BLaER1 treated with 17β-estradiol and CSF1 and Interleukin-3, amounts not matched to agents 10 nM and 100 nM (cell line): ENCODE data around the gene ATXN1.

Source experiments
- H3K27ac ChIP-seq, 11 experiments: shearing (Covaris generic); formaldehyde crosslinking; 2 replicates each; pipeline ENCODE4 v1.8.1; 2022
- H3K27me3 ChIP-seq, 11 experiments: shearing (Covaris generic); formaldehyde crosslinking; 2 replicates each; pipeline ENCODE4 v1.8.1; 2022
- H3K36me3 ChIP-seq, 11 experiments: shearing (Covaris generic); formaldehyde crosslinking; 2 replicates each; pipeline ENCODE4 v1.8.1; 2022
- H3K4me1 ChIP-seq, 10 experiments: shearing (Covaris generic); formaldehyde crosslinking; 2 replicates each; pipeline ENCODE4 v1.8.1; 2022
- H3K4me2 ChIP-seq, 11 experiments: shearing (Covaris generic); formaldehyde crosslinking; 2 replicates each; pipeline ENCODE4 v1.8.1; 2022
- H3K4me3 ChIP-seq, 10 experiments: shearing (Covaris generic); formaldehyde crosslinking; 2 replicates each; pipeline ENCODE4 v1.8.1; 2022
- H3K9ac ChIP-seq, 11 experiments: shearing (Covaris generic); formaldehyde crosslinking; 2 replicates each; pipeline ENCODE4 v1.8.1; 2022
- H3K9me3 ChIP-seq, 11 experiments: shearing (Covaris generic); formaldehyde crosslinking; replicated peaks in 1 of 11; 2 replicates each; pipeline ENCODE4 v1.8.1; 2022
- H4K20me1 ChIP-seq, 11 experiments: shearing (Covaris generic); formaldehyde crosslinking; 2 replicates each; pipeline ENCODE4 v1.8.1; 2022
- Cebpa-rat ChIP-seq, 11 experiments: shearing (Covaris generic); IDR thresholded peaks; 2 replicates each; pipeline ENCODE4 v1.8.1; 2022

The ATXN1 gene

DNA sequence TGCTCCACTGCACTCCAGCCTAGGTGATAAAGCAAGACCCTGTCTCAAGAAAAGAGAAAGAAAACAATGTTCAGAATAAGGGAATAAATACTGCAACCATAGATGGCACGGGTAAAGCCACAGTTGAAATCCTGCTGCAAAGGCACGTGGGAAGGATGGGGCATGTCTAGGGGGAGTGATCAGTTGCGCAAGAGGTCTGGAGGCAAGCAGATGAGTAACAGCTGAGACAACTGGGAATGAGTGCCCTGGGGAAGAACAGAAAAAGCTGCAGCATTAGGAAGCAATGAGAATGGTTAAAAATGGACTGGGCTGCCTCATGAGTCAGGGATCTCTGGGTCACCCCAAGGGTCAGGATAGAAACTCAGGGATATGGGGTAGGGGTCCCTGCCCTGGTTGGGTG lies 426.6 kb downstream of the ATXN1 start:
- no peaks in the 10 kb centered on the region for H3K9me3 ChIP-seq
- peaks cover 0 to 70% (median 0%) of the 10 kb centered on the region in 11 experiments; a peak in 5 of 22 replicates for H4K20me1 ChIP-seq
- no peaks in the 10 kb centered on the region for H3K27me3 ChIP-seq
- peaks cover 24 to 47% (median 33%) of the 10 kb centered on the region in 10 experiments for H3K4me1 ChIP-seq
- H3K27ac ChIP-seq, result 0 out of 22 replicates have a peak overlapping the region, but pooled peaks of 1 of the 11 experiments have one; percentile 7
- H3K4me3 ChIP-seq, result no peak overlapping the region
- H3K9ac ChIP-seq, result no peak overlapping the region
- peak overlapping the region in 9 of 11 experiments; percentile 14 to 65 (median 53); a peak in 16 of 22 replicates for H3K4me2 ChIP-seq
- TF ChIP-seq Cebpa-rat (IDR thresholded peaks at IDR 0.05), result peak; percentile 33 to 90 (median 68); a peak in 16 of 22 replicates
- peaks cover 0 to 9% (median 0%) of the 10 kb centered on the region in 11 experiments; a peak in 1 of 22 replicates for H3K36me3 ChIP-seq

DNA sequence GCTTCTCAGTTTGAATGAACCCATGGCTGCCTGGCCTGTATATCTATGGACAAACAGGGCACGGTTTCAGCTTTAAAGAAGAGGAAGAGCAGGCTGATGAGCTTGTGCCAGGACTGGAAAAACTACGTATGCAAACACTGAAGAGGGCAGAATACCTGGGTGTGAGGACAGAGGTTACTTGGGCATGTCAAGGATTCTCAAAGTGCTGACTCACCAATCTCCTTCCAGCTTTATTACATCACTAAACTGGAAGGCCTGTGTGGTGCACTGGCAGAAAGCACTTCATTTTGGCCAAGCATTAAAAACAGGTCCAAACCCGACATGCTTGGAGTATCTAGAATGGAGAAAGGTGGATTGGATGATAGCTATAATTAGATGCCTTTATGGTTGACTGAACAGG lies 427.7 kb downstream of the ATXN1 start:
- Histone ChIP-seq H3K36me3 (peaks cover 0 to 9% (median 0%) of the 10 kb centered on the region in 11 experiments; a peak in 1 of 22 replicates), H3K4me1 (peaks cover 29 to 52% (median 39%) of the 10 kb centered on the region in 10 experiments), H3K27ac (no peak overlapping the region), H4K20me1 (peaks cover 0 to 70% (median 0%) of the 10 kb centered on the region in 11 experiments; a peak in 5 of 22 replicates), H3K4me3 (no peak overlapping the region), H3K4me2 (no peak overlapping the region), H3K9me3 (no peaks in the 10 kb centered on the region), H3K27me3 (no peaks in the 10 kb centered on the region), H3K9ac (no peak overlapping the region)
- TF ChIP-seq Cebpa-rat (IDR thresholded peaks at IDR 0.05), result no peak

GRCh38 chr6:16332175-16332542 lies 429.1 kb downstream of the ATXN1 start:
- no peak for TF ChIP-seq Cebpa-rat (IDR thresholded peaks at IDR 0.05)
- H3K4me3 ChIP-seq, result no peak overlapping the region
- H3K9me3 ChIP-seq, result peaks cover 0 to 9% (median 2%) of the 10 kb centered on the region in 11 experiments; a peak in 16 of 22 replicates
- peaks cover 29 to 52% (median 39%) of the 10 kb centered on the region in 10 experiments for H3K4me1 ChIP-seq
- H4K20me1 ChIP-seq, result peaks cover 0 to 60% (median 0%) of the 10 kb centered on the region in 11 experiments; a peak in 5 of 22 replicates
- H3K4me2 ChIP-seq, result peak overlapping the region; percentile 6 to 72 (median 44); a peak in 21 of 22 replicates
- no peak overlapping the region for H3K9ac ChIP-seq
- no peak overlapping the region for H3K27ac ChIP-seq
- H3K36me3 ChIP-seq, result peaks cover 0 to 15% (median 4%) of the 10 kb centered on the region in 11 experiments; a peak in 15 of 22 replicates
- no peaks in the 10 kb centered on the region for H3K27me3 ChIP-seq

GRCh38 chr6:16331384-16332174 lies 429.7 kb downstream of the ATXN1 start:
- Histone ChIP-seq H3K27ac (no peak overlapping the region), H3K9ac (no peak overlapping the region)
- no peak for TF ChIP-seq Cebpa-rat (IDR thresholded peaks at IDR 0.05)

DNA sequence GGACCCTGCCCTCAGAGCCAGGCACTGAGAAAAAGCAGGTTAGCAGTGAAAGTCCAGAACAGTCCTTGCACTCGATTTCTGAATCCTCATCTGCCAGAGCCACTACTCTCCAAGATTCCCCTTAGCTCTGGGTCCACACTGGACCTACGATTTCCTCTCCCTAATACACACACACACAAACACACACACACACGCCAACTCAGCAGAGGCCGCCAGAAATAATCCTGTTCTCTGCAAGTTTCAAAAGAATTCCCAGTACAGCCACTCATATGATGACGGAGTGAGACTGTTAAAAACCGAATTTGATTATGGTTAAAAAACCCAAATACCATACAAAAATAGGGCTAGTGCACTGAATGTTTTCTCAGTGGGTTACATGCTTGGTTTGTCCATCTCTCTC lies 432.0 kb downstream of the ATXN1 start:
- peaks cover 22 to 40% (median 34%) of the 10 kb centered on the region in 10 experiments for H3K4me1 ChIP-seq
- no peaks in the 10 kb centered on the region for H3K27me3 ChIP-seq
- H4K20me1 ChIP-seq, result peaks cover 0 to 50% (median 0%) of the 10 kb centered on the region in 11 experiments; a peak in 4 of 22 replicates
- peaks cover 12 to 33% (median 20%) of the 10 kb centered on the region in 11 experiments; a peak in 16 of 22 replicates for H3K36me3 ChIP-seq
- peaks cover 0 to 28% (median 21%) of the 10 kb centered on the region in 11 experiments; a peak in 21 of 22 replicates for H3K9me3 ChIP-seq
- no peak overlapping the region for H3K4me3 ChIP-seq
- peak overlapping the region in 6 of 11 experiments; percentile 33 to 50 (median 44); a peak in 11 of 22 replicates for H3K4me2 ChIP-seq
- H3K27ac ChIP-seq, result no peak overlapping the region
- H3K9ac ChIP-seq, result no peak overlapping the region
- no peak for TF ChIP-seq Cebpa-rat (IDR thresholded peaks at IDR 0.05)

More at GRCh38 chr6:16331384-16332174, 429.7 kb downstream of the ATXN1 start:
- Histone ChIP-seq H3K4me1 (peaks cover 29 to 52% (median 39%) of the 10 kb centered on the region in 10 experiments), H3K4me2 (peak overlapping the region in 10 of 11 experiments; percentile 6 to 72 (median 43); a peak in 15 of 22 replicates), H3K9me3 (peaks cover 0 to 15% (median 8%) of the 10 kb centered on the region in 11 experiments; a peak in 21 of 22 replicates), H3K4me3 (no peak overlapping the region), H4K20me1 (peaks cover 0 to 58% (median 0%) of the 10 kb centered on the region in 11 experiments; a peak in 5 of 22 replicates), H3K27me3 (no peaks in the 10 kb centered on the region), H3K36me3 (peaks cover 5 to 19% (median 10%) of the 10 kb centered on the region in 11 experiments; a peak in 15 of 22 replicates)

- Histone ChIP-seq H3K4me1 (peaks cover 24 to 45% (median 41%) of the 10 kb centered on the region in 10 experiments), H3K27me3 (no peaks in the 10 kb centered on the region), H3K9ac (no peak overlapping the region), H3K4me2 (no peak overlapping the region), H3K27ac (no peak overlapping the region), H3K4me3 (no peak overlapping the region), H3K9me3 (peaks cover 0 to 28% (median 21%) of the 10 kb centered on the region in 11 experiments; a peak in 21 of 22 replicates), H3K36me3 (peaks cover 12 to 33% (median 20%) of the 10 kb centered on the region in 11 experiments; a peak in 16 of 22 replicates), H4K20me1 (peaks cover 0 to 40% (median 0%) of the 10 kb centered on the region in 11 experiments; a peak in 5 of 22 replicates)
- TF ChIP-seq Cebpa-rat (IDR thresholded peaks at IDR 0.05), result no peak
These were observed 433.4 kb downstream of the ATXN1 start for GRCh38 chr6:16327777-16328325.

GRCh38 chr6:16326971-16327776 lies 434.1 kb downstream of the ATXN1 start:
- Histone ChIP-seq H3K27ac (no peak overlapping the region), H3K4me3 (no peak overlapping the region), H3K9ac (no peak overlapping the region), H4K20me1 (peaks cover 0 to 40% (median 0%) of the 10 kb centered on the region in 11 experiments; a peak in 5 of 22 replicates), H3K36me3 (peaks cover 12 to 33% (median 20%) of the 10 kb centered on the region in 11 experiments; a peak in 16 of 22 replicates), H3K27me3 (no peaks in the 10 kb centered on the region), H3K9me3 (peaks cover 0 to 28% (median 21%) of the 10 kb centered on the region in 11 experiments; a peak in 21 of 22 replicates), H3K4me1 (peaks cover 24 to 45% (median 41%) of the 10 kb centered on the region in 10 experiments), H3K4me2 (no peak overlapping the region)
- TF ChIP-seq Cebpa-rat (IDR thresholded peaks at IDR 0.05), result no peak

GRCh38 chr6:16326531-16326930 lies 434.7 kb downstream of the ATXN1 start:
- Histone ChIP-seq H3K4me2 (no peak overlapping the region), H3K27ac (no peak overlapping the region)
- TF ChIP-seq Cebpa-rat (IDR thresholded peaks at IDR 0.05), result no peak

More at GRCh38 chr6:16326531-16326930, 434.7 kb downstream of the ATXN1 start:
- H4K20me1 ChIP-seq, result peaks cover 0 to 40% (median 0%) of the 10 kb centered on the region in 11 experiments; a peak in 6 of 22 replicates
- H3K4me1 ChIP-seq, result peaks cover 25 to 45% (median 41%) of the 10 kb centered on the region in 10 experiments
- no peaks in the 10 kb centered on the region for H3K27me3 ChIP-seq
- no peak overlapping the region for H3K9ac ChIP-seq
- peaks cover 0 to 28% (median 21%) of the 10 kb centered on the region in 11 experiments; a peak in 21 of 22 replicates for H3K9me3 ChIP-seq
- peaks cover 12 to 33% (median 20%) of the 10 kb centered on the region in 11 experiments; a peak in 16 of 22 replicates for H3K36me3 ChIP-seq
- no peak overlapping the region for H3K4me3 ChIP-seq
